Measurements from ENCODE around the gene NFIA.

DNA sequence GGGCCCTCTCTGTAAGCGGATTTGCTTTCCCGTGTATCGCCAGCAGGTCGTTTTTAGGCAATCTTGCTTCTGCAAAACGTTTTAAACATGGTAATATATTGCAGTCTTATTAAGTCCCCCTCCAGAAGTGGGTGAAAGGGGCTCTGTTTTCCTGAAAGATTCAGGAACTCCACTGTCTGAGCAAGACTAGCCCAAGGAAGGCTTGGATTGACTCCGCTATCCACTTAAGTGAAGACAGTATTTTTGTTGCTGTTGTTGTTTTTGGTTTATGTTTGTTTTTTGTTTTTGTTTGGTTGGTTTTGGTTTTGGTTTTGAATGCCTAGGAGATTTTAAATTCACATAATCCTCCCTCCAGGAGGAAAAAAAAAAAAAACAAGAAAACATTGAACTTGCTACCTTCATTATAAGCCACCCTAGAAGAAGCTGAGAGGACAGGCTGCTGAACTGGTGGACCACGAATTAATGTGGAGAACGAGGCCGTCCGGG lies 29.1 kb upstream of the NFIA start:
- TF ChIP-seq RAD21 (IDR thresholded peaks at IDR 0.05; ENCODE audit: insufficient read depth, low read depth, low read length) (no peak), ZNF384 (IDR thresholded peaks at IDR 0.05; ENCODE audit: borderline replicate concordance, low read depth, low read length) (no peak)

Measured in GM12878 (cell line).